Measurements from ENCODE around the gene PLA2G12A.

- TF ChIP-seq POLR2AphosphoS5 (IDR thresholded peaks at IDR 0.05): no peak
- no peak for TF ChIP-seq CTCF (IDR thresholded peaks at IDR 0.05)
- no peak for TF ChIP-seq EP300 (IDR thresholded peaks at IDR 0.05)
These were observed 26.1 kb downstream of the PLA2G12A start for GRCh38 chr4:109703664-109704361.

Data from gastroesophageal sphincter (tissue), 3 donors.